Measurements from ENCODE around the gene IFT122. TPM values are rescaled to one million over a fixed set of nuclear protein-coding genes. Genes with fewer than 3 reads are reported as not detected.

IFT122 gene
- polyA plus RNA-seq, 2 of the 4 experiments (the other 2 are of a cell fraction): 15.0 to 17.1 TPM

DNA sequence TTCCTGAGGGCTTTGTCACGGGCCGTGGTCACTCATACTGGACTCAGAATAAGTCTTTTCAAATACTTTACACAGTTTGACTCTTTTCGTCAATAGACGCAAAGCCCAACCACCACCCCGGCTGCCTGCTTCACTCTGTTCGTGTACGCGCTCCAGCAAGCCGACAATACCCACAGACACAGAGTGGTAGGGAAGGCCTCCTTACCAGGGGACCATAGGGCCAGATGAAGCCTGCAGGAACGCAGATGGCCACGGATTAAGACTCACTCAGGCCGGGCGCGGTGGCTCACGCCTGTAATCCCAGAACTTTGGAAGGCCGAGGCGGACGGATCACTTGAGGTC, 41.2 kb upstream of the IFT122 start:
- FAIRE-seq (no peak), DNase-seq (ENCODE audit: low read depth in 1 of 2, low spot score in 1 of 2) (no peak), ATAC-seq (peak; percentile 44 to 63; a peak in 4 of 6 replicates)
- TF ChIP-seq HEYL (CRISPR knock-in tag; IDR thresholded peaks at IDR 0.05) (no peak), RAD21 (conservative IDR thresholded peaks at IDR 0.05 in 1 of 2, IDR thresholded peaks at IDR 0.05 in 1 of 2) (no peak), NPAS2 (CRISPR knock-in tag; IDR thresholded peaks at IDR 0.05; ENCODE audit: borderline replicate concordance) (no peak), POLR2AphosphoS2 (conservative IDR thresholded peaks at IDR 0.05; ENCODE audit: low read length) (no peak)
- TF ChIP-seq, protein P1, sequence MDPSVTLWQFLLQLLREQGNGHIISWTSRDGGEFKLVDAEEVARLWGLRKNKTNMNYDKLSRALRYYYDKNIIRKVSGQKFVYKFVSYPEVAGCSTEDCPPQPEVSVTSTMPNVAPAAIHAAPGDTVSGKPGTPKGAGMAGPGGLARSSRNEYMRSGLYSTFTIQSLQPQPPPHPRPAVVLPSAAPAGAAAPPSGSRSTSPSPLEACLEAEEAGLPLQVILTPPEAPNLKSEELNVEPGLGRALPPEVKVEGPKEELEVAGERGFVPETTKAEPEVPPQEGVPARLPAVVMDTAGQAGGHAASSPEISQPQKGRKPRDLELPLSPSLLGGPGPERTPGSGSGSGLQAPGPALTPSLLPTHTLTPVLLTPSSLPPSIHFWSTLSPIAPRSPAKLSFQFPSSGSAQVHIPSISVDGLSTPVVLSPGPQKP (IDR thresholded peaks at IDR 0.05; ENCODE audit: low read depth, low read length): no peak
- H3K4me2 ChIP-seq: peak overlapping the region; percentile 96
- WGBS (ENCODE audit: missing lambda C conversion rate): 2% methylated on average over 12 of the region's 18 CpGs
- no peaks in the 10 kb centered on the region for H3K9me3 ChIP-seq
- H3K4me1 ChIP-seq: peaks cover 36% of the 10 kb centered on the region
- POLR2A ChIA-PET: interaction anchor here (1.8 to 2.2 kb wide), 2 partner anchors 15 to 41 kb away, joined by 16 to 17 read pairs; partner anchors contain the start of genes IFT122 and MBD4
- CTCF ChIA-PET: interaction anchor here (0.6 to 6.6 kb wide), 4 partner anchors 10 to 15 kb away, joined by 3 to 48 read pairs (median 13); no protein-coding TSS in a partner anchor
- H3K4me3 ChIP-seq: peak overlapping the region; percentile 72
- H3K27ac ChIP-seq: peak overlapping the region; percentile 94 to 97

DNA sequence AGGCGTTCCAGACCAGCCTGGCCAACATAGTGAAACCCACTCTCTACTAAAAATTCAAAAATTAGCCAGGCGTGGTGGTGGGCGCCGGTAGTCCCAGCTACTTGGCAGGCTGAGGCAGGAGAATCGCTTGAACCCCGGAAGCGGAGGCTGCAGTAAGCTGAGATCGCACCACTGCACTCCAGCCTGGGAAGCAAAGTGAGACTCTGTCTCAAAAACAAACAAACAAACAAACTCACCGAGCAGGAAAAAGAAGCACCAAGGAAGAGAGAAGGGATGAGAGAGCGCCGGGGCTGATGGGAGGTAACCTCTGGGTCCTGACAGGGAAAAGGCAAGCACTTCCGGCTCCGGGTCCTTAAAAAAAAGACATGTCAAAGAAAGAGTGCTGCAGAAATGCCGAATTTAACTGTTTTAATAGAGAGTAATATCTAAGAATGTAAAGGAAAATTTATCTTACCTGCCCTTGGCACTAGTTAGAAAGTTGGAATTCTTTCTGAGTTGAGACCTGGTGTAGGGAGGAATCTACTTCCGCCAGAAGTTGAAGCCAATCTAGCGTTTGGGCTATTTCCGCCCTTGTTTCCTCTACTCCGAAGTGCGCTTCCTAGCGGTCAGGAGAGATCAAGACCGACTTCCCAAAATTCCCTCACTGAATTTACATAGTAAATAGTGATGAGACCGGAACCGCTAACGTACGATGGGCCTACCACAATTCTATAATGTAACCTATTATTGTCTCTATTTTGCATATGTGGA, 40.7 kb upstream of the IFT122 start:
- no peaks in the 10 kb centered on the region for H3K9me3 ChIP-seq
- peak overlapping the region; percentile 72 for H3K4me3 ChIP-seq
- peak overlapping the region; percentile 94 to 97 for H3K27ac ChIP-seq
- no peak for FAIRE-seq
- 3% methylated on average over 21 of the region's 25 CpGs for WGBS (ENCODE audit: missing lambda C conversion rate)
- peak overlapping the region; percentile 96 for H3K4me2 ChIP-seq
- DNase-seq (ENCODE audit: low read depth in 1 of 2, low spot score in 1 of 2): peak; percentile 83 to 95
- ATAC-seq: peak; percentile 90 to 93
- ChIA-PET POLR2A (interaction anchor here (0.6 to 2.2 kb wide), 10 partner anchors 10 to 1951 kb away, joined by 3 to 17 read pairs (median 4); partner anchors contain the start of genes IFT122 and MBD4), CTCF (interaction anchor here (0.6 to 6.6 kb wide), 7 partner anchors 10 to 57 kb away, joined by 3 to 48 read pairs (median 4); no protein-coding TSS in a partner anchor)
- H3K4me1 ChIP-seq: peaks cover 34% of the 10 kb centered on the region
- TF ChIP-seq HOXB5 (CRISPR knock-in tag; IDR thresholded peaks at IDR 0.05) (no peak), SREBF2 (IDR thresholded peaks at IDR 0.05) (no peak), NPAS2 (CRISPR knock-in tag; IDR thresholded peaks at IDR 0.05; ENCODE audit: borderline replicate concordance) (no peak), EP300 (IDR thresholded peaks at IDR 0.05) (no peak), HDAC2 (IDR thresholded peaks at IDR 0.05) (no peak), ZSCAN20 (CRISPR knock-in tag; IDR thresholded peaks at IDR 0.05) (no peak), POLR2A (IDR thresholded peaks at IDR 0.05; ENCODE audit: low read length) (no peak), KDM5A (IDR thresholded peaks at IDR 0.05) (peak; percentile 35; the same call in 1 of the 2 replicates), PBX3 (IDR thresholded peaks at IDR 0.05) (no peak), CBX8 (IDR thresholded peaks at IDR 0.05) (no peak), PHF8 (IDR thresholded peaks at IDR 0.05; ENCODE audit: borderline replicate concordance, low read depth) (no peak), POLR2AphosphoS2 (conservative IDR thresholded peaks at IDR 0.05; ENCODE audit: low read length) (no peak), RAD21 (conservative IDR thresholded peaks at IDR 0.05 in 1 of 2, IDR thresholded peaks at IDR 0.05 in 1 of 2) (peak; percentile 31 to 32; a peak in 2 of 5 replicates), RFX5 (IDR thresholded peaks at IDR 0.05) (no peak), KDM1A (IDR thresholded peaks at IDR 0.05; ENCODE audit: low read depth) (no peak), REST (IDR thresholded peaks at IDR 0.05) (no peak), CTCF (IDR thresholded peaks at IDR 0.05) (peak; percentile 67), JUN (IDR thresholded peaks at IDR 0.05) (no peak; a peak in 1 of 5 replicates)
- TF ChIP-seq, protein P2, sequence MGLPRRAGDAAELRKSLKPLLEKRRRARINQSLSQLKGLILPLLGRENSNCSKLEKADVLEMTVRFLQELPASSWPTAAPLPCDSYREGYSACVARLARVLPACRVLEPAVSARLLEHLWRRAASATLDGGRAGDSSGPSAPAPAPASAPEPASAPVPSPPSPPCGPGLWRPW (IDR thresholded peaks at IDR 0.05): no peak
- TF ChIP-seq, protein P3, sequence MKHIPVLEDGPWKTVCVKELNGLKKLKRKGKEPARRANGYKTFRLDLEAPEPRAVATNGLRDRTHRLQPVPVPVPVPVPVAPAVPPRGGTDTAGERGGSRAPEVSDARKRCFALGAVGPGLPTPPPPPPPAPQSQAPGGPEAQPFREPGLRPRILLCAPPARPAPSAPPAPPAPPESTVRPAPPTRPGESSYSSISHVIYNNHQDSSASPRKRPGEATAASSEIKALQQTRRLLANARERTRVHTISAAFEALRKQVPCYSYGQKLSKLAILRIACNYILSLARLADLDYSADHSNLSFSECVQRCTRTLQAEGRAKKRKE (CRISPR knock-in tag; IDR thresholded peaks at IDR 0.05; ENCODE audit: low read depth): no peak
- TF ChIP-seq, protein P4, sequence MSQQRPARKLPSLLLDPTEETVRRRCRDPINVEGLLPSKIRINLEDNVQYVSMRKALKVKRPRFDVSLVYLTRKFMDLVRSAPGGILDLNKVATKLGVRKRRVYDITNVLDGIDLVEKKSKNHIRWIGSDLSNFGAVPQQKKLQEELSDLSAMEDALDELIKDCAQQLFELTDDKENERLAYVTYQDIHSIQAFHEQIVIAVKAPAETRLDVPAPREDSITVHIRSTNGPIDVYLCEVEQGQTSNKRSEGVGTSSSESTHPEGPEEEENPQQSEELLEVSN (IDR thresholded peaks at IDR 0.05; ENCODE audit: borderline replicate concordance, low read depth): no peak
- TF ChIP-seq, protein P5, sequence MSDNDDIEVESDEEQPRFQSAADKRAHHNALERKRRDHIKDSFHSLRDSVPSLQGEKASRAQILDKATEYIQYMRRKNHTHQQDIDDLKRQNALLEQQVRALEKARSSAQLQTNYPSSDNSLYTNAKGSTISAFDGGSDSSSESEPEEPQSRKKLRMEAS (IDR thresholded peaks at IDR 0.05): peak; percentile 60; the same call in 1 of the 2 replicates
